ENCODE measurements around the gene LIMCH1.
"Not testable (repeated sequence)": the region's sequence is repeated elsewhere in the genome, so short reads cannot be mapped to it uniquely, and the experiment has no call there.

Gene LIMCH1

DNA sequence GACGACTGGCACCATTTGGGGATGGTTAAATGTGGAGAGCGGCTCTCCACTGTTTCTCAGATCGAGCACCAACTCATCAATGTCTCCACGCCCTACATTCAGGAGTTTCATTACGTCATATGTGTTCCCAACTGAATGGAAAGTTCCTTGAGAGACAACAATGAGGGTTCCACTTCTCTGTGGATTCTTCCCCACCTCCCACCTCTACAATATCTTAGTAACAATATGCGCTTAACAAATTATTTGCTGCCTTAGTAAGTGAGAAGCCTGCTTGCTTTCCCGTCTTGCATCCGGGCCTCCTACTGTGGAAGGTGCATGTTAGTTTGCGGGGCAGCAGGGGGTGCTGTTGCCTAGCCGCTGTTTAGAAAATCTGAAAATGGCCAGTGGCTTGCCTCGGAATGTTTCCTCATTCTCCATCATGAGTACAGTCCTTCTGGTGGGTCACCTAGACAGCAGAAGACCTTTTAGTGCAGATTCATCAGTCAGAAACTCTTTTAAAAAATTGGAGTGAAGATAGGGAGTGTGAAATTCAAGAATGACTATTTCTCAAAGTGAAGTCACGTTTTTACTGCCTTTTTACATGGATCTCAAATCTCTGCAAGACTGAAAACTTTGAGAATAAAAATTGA is 154.9 kb downstream of the LIMCH1 start:
- peak; percentile 12 for DNase-seq

DNA sequence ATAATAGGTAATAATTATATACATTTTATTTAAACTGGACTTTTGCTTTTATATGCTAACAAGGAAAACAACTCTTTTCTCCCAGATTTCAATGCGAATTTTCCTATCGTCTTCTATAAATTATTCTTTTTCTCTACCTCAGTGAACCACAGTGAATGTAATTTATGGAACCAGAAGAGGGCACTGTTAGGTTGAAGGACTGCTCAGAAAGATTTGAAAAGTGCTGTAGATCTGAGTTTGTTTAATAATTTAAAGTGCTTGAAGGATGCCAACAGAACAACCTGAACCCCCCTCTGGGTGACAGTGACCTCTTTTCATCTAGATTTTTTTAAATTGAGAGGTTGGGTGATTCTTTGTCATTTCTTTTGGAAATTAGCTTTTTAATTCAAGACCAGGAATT is 155.7 kb downstream of the LIMCH1 start:
- DNase-seq: no peak

DNA sequence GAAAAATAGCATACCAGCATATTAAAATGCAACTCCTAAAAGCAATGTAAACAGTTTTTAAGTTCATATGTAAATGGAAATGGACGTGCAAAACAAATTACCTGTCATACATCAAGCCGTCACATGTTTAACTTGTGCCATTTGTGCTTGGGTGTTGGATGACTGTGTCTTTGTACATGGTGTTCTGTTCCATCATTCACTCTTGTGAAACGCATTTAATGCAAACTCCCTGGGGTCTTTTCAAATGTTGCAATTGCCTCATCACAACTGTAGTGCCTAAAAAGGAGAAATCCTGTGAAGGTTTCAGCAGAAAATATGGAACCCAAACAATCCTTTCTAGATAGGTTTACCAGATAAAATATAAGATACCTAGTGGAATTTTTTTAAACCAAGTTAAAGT is 158.2 kb downstream of the LIMCH1 start:
- DNase-seq: no peak

DNA sequence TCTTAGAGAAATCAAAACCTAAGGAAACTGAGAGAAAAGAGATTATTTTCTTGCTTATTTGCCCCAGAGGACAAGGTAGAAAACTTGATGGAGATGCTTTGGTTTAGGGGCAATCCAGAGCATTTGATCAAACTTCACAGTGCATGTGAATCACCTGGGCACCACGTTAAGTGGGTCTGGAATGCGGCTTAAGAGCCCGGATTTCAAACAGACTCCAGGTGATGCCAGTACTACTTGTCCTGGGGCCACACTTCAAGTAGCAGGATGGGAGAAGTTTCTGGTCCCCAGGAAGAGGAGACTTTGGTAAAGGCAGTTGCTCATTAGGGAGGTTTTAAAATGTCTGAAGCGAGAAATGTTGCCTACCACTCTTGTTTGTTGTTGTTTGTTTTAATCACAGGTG is 158.8 kb downstream of the LIMCH1 start:
- DNase-seq: no peak

GRCh38 chr4:41701983-41702382 is 164.0 kb downstream of the LIMCH1 start:
- no peak for DNase-seq

- DNase-seq: no peak
Observed at GRCh38 chr4:41702770-41703169, 164.8 kb downstream of the LIMCH1 start.

DNA sequence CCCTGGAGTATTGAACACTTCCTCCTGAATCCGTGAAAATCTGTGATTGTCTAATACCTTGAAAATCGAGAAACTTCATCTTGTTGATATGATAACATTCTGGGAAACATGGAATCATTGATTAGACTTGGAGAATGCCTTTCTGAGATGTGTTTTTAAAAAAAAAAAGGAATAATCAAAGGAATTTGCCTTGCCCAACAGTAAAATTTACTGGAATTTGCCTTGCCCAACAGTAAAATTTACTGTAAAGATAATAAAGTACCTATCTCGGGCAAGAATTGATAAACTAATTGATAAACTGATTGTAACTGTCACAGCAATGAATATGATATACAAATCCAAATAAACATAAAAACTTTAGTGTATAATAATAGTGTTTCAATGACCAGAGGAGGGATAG is 165.8 kb downstream of the LIMCH1 start:
- no peak for DNase-seq

- no peak for DNase-seq
Observed at GRCh38 chr4:41709844-41710481, 172.0 kb downstream of the LIMCH1 start.

DNA sequence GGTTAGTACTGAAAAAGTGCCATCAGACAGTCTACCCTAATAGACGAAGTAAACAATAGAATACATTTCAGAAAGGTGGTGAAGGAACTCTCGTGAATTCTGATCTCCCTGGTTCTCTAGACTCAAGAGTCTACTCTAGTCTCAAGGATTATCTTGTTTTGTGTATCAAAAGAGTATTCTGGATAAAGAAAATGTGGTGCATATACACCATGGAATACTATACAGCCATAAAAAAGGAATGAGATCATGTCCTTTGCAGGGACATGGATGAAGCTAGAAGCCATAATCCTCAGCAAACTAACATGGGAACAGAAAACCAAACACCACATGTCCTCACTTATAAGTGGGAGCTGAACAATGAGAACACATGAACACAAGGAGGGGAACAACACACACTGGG is 173.7 kb downstream of the LIMCH1 start:
- DNase-seq: not testable (repeated sequence)

GRCh38 chr4:41712425-41712824 is 174.5 kb downstream of the LIMCH1 start:
- no peak for DNase-seq

DNA sequence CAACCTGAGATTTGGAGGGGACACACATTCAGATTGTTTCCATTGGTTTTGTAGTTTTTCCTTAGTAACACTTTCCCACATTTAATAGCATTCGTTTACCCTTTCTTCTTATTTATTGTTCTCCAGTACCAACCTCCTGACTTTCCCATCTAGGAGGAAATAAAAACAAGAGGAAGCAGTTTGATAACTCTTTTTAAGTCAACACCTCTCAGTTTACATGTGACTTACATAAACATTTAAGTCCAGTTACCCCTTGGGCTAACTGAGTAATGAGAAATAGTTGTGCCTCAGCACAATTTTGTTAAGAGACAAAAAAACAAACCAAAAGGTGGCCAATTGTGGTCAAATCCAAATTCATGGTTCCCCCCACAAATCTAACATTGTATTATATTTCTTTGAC is 175.8 kb downstream of the LIMCH1 start:
- DNase-seq: no peak

GRCh38 chr4:41714364-41715000 is 176.5 kb downstream of the LIMCH1 start:
- DNase-seq: no peak

GRCh38 chr4:41715155-41715554 is 177.2 kb downstream of the LIMCH1 start:
- DNase-seq: no peak

DNA sequence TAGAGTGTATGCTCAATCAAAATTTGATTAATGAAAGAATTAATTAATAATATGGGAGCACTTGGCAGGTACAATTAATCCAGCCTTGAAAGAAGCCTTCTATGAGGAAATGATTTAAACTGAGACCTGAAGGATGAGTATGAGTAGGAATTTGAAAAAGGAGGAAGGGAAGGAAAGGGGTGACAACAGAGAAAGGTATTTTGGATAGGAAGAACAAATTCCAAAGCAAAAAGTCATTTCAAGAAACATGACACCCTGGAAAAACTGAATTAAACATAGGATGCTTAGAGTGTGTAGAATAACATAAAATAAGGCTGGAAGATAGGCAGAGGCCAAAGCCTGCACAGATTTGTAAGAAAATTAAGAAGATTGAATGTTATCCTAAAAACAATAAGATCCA is 180.9 kb downstream of the LIMCH1 start:
- no peak for DNase-seq

GRCh38 chr4:41719417-41719816 is 181.5 kb downstream of the LIMCH1 start:
- no peak for DNase-seq

- DNase-seq: no peak
Observed at GRCh38 chr4:41722181-41722580, 184.2 kb downstream of the LIMCH1 start.

- DNase-seq: no peak
Observed at GRCh38 chr4:41723286-41723685, 185.3 kb downstream of the LIMCH1 start.

GRCh38 chr4:41725254-41725653 is 187.3 kb downstream of the LIMCH1 start:
- no peak for DNase-seq

DNA sequence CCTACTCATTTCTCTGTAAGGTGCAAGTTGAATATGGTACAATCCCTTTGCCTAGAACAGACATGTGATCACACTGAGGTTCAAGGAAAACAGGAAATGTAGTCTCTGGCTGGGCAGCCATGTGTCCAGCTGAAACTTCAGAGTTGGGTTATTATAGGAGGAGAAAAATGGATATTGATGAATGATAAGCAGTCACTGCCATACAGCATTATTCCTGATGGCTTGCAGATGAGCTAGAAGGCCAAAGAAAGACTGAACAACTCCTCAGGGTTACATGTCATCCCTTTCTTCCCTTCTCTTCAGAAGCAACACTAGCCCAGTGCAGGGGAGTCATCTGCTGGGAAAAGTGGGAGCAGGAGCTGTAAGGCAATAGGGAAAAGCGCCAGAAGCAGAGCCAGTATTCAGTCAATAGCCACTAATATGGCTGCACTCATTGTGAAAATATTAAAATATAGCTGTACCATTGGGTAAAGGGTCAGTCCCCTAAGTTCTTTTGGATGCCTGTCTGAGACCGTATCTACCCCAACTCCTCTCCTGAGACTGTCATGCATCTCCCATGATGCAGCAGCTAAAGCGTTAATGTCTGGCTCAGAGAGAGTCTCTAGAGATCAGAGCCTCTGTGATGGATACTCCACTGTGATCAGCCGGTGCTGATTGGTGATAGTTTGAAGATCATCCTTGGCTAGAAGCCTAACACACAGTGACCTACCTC is 190.1 kb downstream of the LIMCH1 start:
- no peak for DNase-seq

DNA sequence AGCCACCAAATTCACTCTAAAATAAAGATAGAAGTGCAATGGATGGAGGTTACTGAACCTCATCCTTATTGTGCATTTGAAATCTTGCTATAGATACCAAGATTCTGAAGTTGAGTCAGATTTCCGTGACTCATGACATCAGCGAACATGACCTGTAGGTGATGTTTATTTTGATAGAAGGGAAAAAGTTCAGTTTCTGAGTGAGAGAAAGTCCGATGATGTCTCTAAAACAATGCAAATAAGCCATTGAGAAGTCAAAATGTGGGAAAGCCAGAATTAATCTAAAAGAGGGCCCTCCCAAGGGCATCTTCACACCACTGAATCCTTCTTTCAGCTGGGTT is 190.6 kb downstream of the LIMCH1 start:
- no peak for DNase-seq

- no peak for DNase-seq
Observed at GRCh38 chr4:41731569-41732126, 193.7 kb downstream of the LIMCH1 start.

DNA sequence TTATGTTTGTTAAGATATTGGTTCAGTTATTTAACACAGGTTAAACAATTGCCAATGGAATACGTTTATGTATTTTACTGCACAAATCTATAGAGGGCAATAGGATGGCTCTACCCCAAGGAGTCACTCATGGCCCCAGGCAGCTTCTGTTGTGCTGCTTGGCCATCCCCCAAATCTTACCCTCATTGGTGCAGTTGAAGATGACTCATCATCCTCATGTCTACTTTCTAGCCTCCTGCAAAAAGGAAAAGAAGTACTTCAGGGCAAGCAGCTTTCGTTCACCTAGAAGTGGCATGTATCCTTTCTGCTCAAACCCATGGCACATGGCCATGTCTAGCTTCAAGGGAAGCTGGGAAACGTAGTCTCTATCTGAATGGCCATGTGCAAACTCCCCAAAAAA is 196.4 kb downstream of the LIMCH1 start:
- DNase-seq: no peak

- DNase-seq: not testable (repeated sequence)
Observed at GRCh38 chr4:41737491-41737890, 199.5 kb downstream of the LIMCH1 start.

DNA sequence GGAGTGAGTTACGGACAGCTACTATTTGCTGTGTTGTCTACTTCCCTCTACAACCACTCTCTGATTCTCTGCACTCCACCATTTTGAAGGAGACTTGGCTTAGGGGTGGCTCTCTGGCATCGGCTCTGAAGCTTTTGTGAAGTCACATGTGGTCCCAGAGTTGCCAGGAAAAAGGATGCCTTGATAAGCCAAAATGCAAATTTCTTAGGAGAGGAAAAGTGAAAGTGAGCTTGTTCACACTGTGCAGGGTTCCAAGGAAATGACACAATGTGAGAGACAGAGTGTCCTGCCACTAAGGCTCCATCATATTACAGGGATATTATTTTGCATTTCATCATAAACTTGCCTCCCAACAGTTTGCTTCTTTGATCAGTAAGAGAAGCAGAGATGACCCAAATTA is 203.4 kb downstream of the LIMCH1 start:
- DNase-seq: no peak
